Kidney tubule cell (primary cell): ENCODE measurements around the gene MARCHF4.

Experiments used
- DNase-seq: peaks from one replicate; pipeline ENCODE4 v3.0.0-alpha.2; 2018; ENCODE audit warnings: low spot score

Gene MARCHF4

DNA sequence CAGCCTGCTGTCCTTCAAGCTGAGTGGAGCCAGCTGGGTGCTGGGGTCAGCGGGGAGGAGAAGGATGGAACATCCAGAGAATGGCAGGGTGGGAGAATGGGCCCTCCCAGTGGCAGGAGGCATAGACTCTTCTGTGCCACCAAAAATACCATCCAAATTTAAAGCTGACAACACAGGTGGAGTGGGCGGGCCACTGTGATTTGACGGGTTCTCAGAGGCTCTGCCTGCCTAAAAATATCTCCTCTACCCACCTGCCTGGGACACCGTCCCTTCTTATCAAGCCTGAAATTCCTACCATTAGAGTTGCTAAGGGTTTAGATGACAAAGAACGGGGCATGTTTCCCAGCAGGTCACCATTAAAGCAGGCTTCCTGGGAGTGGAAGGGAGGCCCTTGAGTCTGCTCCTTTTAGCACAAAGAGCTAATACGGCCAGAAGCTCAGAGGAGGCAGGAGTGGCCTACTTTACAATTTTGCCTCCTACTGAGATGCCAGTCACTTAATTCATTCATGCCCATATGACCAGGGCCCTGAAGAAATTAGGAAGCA lies 19.8 kb upstream of the MARCHF4 start:
- no peak for DNase-seq

DNA sequence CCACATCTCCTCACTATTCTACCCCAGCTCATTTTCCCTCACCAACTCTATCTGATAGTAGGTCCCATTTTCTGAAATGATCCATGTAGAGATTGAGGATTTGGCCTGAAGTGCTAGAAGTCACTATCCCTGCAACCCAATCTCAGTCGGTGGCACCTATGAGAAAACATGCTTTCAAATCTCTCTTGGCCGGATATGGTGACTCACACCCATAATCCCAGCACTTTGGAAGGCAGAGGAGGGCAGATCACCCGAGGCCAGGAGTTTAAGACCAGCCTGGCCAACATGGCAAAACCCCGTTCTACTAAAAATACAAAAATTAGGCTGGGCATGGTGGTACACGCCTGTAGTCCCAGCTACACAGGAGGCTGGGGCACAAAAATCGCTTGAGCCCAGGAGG lies 19.1 kb upstream of the MARCHF4 start:
- no peak for DNase-seq

DNA sequence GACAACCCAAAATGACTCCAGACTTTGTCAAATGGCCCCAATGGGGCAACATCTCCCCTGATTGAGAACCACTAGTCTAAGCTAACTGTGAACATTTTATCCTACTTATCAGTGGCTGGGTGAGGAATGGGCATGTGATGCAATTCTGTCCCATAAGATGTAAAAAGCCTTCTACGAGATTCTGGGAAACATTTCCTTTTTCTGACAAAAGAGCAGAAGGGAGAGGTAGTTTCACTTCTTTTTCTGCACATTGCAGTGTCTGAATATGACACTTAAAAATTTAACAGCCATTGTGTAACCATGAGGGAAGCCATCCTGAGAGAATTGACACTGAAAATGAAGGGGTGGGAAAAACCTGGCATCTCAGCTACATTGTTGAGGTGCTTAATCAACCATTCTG lies 17.3 kb upstream of the MARCHF4 start:
- DNase-seq, result no peak

DNA sequence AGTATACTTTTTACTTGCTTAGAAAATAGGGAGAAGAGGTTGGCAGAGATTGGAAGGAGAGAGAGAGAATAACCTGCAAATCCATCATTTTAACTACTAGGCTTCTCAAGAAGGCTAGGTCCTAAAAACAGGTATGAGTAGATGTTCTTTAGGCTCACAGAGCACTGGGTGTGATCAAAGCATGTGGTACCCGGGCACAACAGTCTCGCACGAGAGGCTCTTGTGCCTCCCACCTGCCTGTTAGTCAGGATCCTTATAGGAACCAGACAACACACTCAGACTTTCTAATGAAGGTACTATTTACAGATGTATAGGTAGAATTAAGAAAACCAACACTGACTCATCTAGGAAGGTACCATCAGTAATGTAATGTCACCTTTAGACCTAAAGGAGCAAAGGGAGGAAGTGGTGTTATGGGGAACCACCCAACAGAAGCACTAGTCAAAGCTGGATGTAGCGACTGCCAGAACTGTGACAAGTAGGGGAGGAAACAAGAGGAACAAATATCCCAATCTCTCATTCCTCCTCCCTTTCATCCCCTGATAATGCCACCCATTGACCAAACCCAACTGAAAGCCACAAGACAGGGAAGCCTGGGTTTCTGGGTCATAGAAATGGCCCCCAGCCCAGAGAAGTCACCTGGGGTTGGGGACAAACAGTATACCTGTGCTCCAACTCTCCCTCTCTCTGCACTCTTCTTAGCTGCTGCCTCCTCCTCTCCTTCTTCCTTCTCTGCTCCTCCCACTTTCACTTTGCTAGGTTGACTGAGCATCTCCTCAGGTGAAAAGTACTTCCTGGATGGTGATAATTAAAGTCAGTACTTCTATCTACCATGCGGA lies 16.0 kb upstream of the MARCHF4 start:
- DNase-seq, result peak; percentile 70

DNA sequence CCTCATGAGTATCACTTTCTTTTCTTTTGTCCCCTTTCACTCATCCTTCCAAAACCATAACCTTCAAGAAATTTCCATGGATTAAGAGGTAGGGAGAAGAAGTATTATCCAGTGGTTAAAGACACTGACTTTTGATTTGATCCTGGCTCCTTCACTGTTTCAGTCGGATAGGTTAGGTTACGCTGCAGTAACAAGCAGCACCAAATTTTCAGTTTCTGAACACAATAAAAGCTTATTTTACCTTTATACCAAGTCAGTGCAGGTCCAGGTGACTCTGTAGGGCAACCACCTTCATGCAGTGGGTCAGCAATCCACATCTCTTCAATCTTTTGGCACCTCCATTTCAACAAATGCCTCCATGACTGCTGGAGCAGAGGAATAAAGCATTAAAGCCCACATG lies 15.0 kb upstream of the MARCHF4 start:
- DNase-seq, result no peak

DNA sequence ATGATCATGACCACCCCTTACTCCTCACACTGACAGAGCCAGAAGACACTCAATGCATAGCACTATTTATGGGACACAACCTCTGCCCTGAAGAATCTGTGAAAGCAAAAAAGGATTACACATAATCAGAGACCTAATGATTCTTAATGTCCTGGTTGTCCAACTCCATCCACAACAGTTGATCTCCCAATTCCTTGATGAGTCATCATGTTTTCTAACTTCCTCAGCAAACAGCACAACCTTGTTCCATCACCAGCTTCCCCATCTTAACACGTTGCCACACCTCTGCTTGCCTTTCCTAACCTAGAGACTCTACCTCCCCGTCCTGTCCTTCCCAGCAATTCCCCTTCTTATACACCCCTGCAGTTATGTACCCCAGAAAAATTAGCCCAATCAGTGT lies 13.2 kb upstream of the MARCHF4 start:
- no peak for DNase-seq

DNA sequence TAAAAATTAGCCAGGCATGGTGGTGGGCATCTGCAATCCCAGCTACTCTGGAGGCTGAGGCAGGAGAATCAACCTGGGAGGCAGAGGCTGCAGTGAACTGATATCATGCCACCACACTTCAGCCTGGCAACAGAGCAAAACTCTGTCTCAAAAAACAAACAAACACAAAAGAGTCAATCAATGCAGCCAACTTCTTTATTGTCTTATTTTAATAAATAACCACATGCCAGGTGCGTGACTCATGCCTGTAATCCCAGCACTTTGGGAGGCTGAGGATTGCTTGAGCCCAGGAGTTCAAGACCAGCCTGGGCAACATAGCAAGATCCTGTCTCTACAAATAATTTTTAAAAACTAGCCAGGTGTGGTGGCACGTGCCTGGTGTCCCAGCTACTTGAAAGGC lies 12.1 kb upstream of the MARCHF4 start:
- peak; percentile 13 for DNase-seq

DNA sequence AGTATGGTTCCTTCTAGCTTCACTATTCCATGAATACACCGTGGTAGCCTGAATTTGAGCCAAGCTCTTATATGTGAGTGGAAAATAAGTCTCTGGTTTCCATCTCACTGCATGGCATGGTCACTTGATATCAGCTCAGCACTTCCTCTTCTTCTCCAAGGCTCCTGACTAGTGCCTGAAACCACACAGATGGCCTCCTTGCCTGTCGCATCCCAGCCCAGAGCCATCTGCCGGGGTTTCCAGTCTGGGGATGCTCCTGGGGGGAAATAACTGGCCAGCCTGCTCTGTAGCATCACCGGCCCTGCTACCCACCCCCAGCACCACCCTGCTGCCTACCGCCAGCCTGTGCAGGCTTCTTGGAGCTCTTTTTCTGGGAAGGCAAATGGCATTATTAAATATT lies 7.7 kb upstream of the MARCHF4 start:
- DNase-seq, result no peak

DNA sequence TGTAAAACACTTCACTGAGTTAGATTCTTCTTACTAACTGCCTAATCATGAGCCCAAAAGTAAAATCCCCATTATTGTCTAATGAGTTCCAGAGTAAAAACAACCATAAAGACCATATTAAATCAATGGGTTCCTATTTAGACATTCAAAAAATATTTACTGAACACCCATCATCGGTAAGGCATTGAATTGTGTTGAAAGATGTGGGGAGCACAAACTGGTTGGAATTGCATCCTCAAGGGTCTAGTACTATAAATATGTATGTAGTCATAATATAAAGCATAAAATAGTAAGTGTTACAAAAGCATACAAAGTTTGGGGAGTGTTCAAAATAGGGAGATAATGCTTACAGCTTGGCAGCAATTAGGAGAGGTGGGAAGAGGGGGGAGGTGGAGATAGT lies 3.0 kb upstream of the MARCHF4 start:
- DNase-seq, result no peak

DNA sequence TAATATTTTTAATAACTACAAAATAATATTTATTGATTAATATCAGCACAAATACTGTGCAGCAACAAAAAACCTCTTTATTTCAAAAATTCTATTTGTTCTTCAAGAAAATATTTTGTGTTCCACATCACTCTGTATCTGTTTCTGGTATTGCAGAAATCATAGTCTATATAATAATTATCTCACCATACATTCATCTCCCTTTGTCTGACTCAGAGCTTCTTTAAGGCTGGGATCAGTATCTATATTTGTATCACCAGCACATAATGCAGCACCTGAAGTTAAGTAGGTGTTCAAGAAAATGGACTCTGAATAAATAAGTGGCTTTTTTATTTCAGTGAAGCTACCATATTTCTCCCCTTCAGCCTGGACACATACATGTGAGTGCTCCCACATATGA lies 1.6 kb upstream of the MARCHF4 start:
- DNase-seq, result no peak

DNA sequence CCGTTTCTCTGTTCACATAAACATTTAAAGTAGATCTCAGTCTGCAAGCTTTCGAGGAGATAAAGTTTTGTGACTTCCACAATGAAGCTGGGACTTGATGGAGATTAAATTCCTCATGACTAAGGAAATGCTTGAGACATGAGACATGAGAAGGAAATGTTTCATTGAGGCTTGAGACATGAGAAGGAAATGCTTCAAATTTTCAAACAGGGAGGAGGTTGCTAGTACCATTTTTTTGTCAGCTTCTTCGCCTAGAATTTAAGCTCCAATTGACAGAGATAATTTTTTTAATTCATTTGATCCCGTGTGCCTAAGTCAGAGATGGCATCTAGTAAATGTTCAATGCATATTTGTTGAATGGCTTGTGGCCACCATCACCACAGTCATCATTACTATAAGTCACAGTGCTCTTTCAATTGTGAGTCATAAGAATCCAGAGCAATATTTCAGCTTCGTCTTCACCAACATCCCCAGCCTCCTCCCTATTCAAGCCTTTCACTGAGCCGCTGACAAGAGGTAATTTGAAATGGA lies 543 bp upstream of the MARCHF4 start:
- peak; percentile 93 for DNase-seq

DNA sequence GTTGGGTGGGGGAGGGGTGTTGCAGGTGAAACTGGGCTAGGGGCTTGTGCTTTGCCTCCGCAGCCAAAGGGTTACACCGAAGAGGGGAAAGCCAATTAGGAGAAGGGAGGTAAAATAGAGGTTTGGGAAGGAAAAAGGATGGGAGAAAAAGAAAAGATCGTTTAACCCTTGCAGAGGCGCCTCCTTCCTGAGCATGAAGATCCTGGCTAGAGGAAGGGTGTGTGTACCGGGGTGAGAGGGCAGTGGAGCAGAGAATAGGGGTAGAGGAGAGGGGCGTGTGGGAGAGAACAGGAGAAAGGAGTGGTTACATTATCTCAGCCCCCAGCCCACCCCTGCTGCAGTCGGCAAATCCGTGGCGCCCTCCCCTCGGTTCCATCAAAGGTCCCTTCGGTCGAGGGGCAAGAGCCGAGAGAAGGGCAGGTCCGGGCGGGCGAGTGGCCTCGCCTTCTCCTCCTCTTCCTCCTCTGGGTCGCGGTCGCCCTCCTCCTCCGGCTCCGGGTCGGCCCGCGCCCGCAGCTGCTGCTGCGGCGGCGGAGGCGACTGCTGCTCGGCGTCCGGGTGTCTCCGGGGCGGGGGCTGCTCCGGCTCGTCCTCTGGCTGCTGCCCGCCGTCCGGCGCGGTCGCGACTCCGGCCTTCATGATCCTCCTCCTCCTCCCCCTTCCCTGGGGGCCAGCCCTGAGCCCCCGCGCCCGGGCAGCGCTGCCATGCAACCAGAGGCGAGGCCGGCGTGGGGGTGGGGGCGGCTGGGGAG lies 1.1 kb downstream of the MARCHF4 start:
- DNase-seq, result peak; percentile 17

DNA sequence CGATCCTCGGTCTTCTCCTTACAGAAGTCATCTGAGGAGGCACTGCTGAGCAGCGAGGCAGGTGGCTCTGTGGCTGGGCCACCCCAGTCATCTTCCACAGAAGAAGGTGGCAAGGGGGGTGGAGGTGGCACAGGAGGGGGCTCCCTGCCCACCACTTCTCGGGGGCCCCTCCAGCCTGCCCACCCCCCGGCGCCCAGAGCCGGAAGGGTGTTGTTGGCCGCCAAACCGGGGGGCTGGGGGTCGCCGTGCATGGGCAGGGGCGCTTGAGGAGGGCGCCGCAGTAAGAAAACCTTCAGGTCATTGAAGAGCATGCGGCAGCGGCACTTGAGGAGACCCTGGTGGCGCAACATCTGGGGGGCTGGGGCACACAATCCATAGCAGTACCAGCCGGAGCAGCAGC lies 2.5 kb downstream of the MARCHF4 start:
- DNase-seq, result no peak

DNA sequence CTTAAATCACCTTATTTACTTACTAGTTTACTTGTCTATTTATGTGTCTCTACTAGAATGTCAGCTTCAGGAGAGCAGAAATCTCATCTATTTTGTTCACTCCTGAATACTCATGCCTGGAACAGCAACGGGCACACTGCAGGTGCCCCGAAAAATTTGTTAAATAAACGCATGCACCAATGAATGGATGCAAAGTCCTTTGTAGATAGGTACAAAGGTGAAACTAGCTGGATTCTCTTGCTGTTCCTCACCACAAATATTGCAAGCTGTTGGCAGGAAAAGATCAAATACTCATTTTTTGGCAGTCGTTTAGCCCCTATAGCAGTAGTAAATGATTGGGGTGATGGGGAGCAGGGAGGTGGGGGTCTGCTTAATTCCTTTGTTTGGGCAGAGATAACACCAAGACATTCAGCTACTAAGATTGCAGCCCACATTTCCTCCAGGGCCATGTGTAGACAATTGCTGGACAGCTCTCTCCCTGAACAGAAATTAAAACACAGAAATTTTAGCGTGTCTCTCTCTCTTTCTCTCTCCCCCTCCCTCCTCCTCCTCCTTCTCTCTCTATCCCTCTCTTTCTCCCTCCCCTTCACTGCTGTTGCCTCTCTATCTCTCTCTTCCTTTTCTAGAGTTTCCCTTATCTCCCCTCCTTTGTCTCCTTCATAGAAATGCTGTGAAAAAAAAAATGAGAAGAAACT lies 5.4 kb downstream of the MARCHF4 start:
- no peak for DNase-seq

DNA sequence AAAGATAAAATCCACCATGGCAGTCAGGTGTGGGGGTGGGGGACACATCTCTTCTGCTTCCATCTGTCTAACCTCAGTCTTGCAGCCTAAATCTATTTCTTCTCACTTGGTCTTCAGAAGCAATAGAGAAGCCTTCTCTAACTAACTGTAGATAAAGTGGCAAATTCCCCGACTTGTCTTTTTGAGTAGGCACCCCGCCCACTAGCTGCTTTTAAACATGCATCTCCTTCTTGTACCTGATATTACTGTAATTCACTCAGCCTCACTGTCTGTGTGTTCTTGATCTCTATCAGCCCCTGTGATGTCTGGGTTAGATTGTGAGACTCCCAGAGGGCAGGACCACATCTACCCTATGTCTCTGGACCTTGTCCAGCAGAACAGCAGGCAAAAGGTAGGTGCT lies 6.8 kb downstream of the MARCHF4 start:
- no peak for DNase-seq

DNA sequence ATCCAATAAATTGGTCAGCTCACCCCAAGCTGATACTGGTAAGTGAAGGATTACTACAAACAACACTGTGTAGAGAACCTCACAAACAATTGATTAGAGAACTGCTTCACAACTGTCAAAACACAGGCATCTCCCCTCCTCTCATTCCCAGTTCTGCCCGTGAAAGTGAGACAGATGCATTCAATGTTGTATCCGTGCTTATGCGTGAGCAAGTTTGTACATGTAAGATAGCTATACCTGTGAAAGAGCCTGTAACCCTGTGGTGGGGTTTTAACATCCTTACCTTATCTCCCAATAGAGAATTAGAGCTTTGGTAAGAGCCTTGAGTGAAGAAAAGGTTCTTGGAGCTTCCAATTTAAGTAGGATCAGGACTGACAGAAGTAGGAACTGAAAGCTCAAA lies 9.1 kb downstream of the MARCHF4 start:
- DNase-seq, result no peak

DNA sequence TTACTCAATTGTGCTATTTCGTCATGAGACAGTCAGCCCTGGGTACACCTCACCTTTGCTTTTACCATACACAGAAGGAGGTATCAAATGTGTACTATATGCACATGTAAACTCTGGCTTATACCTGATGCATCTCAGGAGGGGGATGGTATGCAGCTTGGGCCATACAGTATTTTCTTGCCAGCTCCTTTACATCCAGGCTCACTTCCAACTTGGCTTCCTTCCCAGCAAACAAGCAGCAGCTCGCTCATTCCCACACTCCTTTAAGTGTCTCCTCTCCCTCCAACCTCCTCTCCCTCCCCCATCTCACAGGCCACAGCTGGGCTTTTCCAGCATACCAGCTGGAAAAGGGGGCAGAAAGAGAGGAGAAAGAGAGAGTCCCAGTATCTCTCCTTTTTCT lies 9.6 kb downstream of the MARCHF4 start:
- no peak for DNase-seq

DNA sequence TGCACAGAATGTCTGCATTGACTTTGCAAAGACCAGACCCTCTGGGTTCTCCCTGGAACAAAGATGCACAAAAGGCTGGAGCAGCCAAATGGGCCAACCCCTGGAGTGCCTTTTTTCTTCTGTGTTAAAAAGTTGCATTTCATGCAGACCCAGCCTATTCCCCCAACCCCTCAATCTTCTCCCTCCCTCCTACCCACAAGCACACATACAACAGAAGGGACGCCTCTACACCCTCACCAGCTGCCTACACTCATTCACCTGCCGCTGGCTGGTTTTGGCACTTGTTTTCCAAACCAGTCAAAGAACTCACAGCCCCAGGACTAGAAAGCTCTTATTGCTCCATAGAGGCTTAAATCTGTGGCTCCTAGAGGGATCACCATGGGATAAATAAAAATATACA lies 16.6 kb downstream of the MARCHF4 start:
- no peak for DNase-seq

DNA sequence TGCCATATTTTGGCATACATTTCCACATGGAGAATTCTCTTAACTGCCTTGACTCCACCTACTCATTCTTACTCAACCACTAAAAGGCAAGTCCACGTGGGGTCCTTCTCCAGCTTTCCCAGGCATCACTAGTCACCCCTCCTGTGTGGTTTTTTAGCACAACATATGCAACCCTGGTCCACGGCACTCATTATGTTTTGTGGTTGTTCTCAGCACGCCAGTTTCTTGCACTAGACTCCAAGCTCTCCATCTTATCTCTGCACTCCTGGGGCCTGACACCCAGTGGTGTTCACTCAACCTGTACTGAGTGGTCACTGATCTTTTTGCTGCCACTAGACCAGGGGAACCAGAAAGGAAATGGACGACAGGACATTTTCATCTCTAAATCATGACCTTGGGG lies 18.0 kb downstream of the MARCHF4 start:
- peak; percentile 12 for DNase-seq

DNA sequence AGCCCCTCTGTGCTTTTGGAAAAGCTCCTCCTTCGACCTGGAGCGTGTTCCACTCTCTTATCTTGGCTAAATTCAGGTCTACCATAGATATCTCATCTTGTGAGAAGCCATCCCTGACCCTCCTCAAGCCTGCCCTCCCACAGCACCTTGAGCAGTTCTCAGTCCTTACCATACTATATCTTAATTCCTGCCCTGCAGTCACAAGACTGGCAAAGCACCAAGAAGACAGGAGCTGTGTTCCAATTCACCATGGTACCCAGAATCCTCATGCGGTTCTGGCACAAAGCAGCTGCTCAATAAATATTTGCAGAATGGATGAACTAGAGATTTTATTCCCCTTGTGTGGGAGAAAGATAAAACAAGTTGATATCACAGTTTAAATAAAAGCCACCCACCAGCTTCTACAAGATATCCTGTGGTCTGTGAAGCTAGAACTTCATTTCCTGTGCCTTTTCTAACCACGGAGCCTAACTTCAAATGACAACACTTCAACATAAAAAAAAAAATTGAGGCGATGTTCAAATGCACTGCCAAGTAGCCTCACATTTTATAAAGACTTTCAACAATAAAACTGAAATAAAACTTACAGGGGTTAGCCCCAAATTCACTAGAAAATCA lies 19.5 kb downstream of the MARCHF4 start:
- no peak for DNase-seq

DNA sequence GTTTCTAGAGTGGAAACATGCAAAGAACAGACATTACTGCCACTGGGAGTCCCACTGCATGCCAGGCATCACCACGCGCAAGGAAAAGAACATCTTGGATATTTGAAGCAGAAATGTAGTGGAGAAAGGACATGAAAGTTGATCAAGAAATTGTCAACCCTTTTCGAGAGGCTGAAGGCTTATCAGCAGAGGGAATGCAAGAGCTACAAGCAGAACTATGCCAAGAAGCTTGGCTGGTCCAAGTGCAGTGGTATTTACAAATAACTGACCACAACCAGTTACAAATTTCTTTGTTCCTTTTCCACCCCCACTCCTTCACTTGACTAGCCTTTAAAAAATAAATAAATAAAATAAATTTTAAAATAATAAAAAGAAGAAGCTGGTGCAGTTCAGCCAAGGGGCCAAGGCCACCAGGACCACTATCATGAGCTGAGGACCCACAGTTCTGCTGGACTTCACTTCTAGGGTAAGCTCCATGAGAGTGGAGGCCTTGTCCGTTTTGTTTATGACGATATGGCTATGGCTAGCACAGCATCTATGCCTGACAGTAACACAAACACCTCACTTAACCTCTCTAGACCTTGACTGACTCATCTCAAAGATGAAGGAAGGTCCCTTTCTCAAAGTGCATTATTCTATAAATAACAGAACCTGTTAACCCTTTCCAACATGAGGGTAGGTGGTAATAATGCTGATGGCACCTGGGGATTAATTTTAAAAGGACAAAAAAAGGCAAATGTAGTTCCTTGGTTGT lies 20.9 kb downstream of the MARCHF4 start:
- DNase-seq, result no peak
